HepG2 (cell line): ENCODE measurements around the gene THRSP. TPM values are rescaled to one million over a fixed set of nuclear protein-coding genes. Genes with fewer than 3 reads are reported as not detected.

Experiments
- ARID2 ChIP-seq: sonication (generic); formaldehyde crosslinking; IDR thresholded peaks from 2 replicates; pipeline ENCODE4 v1.8.1; 2022; ENCODE audit warnings: mild to moderate bottlenecking, missing genetic modification reagents, borderline replicate concordance
- DMTF1 ChIP-seq: sonication (generic); formaldehyde crosslinking; IDR thresholded peaks from 2 replicates; pipeline ENCODE4 v1.4.0; 2020; ENCODE audit warnings: mild to moderate bottlenecking, missing genetic modification reagents
- GFI1 ChIP-seq: sonication (generic); formaldehyde crosslinking; IDR thresholded peaks from 2 replicates; pipeline ENCODE4 v1.5.0; 2020; ENCODE audit warnings: missing genetic modification reagents, mild to moderate bottlenecking, borderline replicate concordance
- HOMEZ ChIP-seq: IDR thresholded peaks from 2 replicates; pipeline ENCODE4 v1.6.1; 2016; ENCODE audit warnings: low read depth
- JUN ChIP-seq: sonication (generic); formaldehyde crosslinking; IDR thresholded peaks from 2 replicates; pipeline ENCODE4 v1.4.0; 2020; ENCODE audit warnings: mild to moderate bottlenecking, missing genetic modification reagents
- NONO ChIP-seq, 2 experiments: fragments of 450-650 bp in 1 of 2; sonication (generic) in 1 of 2; formaldehyde crosslinking in 1 of 2; IDR thresholded peaks in 1 of 2; conservative IDR thresholded peaks in 1 of 2; 2 replicates each; pipeline versions ENCODE4 v1.6.1 to v1.8.0; 2017 to 2022; ENCODE audit warnings: mild to moderate bottlenecking in 1 of 2, missing genetic modification reagents in 1 of 2, moderate library complexity in 1 of 2
- NRL ChIP-seq: sonication (generic); formaldehyde crosslinking; IDR thresholded peaks from 2 replicates; pipeline ENCODE4 v1.5.0; 2020; ENCODE audit warnings: missing genetic modification reagents, mild to moderate bottlenecking, moderate library complexity, borderline replicate concordance
- SAFB2 ChIP-seq: sonication (generic); formaldehyde crosslinking; IDR thresholded peaks from 2 replicates; pipeline ENCODE4 v1.5.1; 2020; ENCODE audit warnings: missing genetic modification reagents, low read depth, mild to moderate bottlenecking, borderline replicate concordance
- THAP8 ChIP-seq: sonication (generic); formaldehyde crosslinking; IDR thresholded peaks from 2 replicates; pipeline ENCODE4 v1.5.1; 2020; ENCODE audit warnings: missing genetic modification reagents, mild to moderate bottlenecking, borderline replicate concordance
- ZBTB40 ChIP-seq, 2 experiments: fragments of 450-650 bp in 1 of 2; sonication (generic) in 1 of 2; formaldehyde crosslinking in 1 of 2; IDR thresholded peaks; 2 replicates each; pipeline versions ENCODE4 v1.6.1 to v1.8.0; 2016 to 2022; ENCODE audit warnings: antibody characterized with exemption in 1 of 2, mild to moderate bottlenecking in 1 of 2, missing genetic modification reagents in 1 of 2
- ZNF724P ChIP-seq: sonication (generic); formaldehyde crosslinking; IDR thresholded peaks from 2 replicates; pipeline ENCODE4 v1.8.0; 2022; ENCODE audit warnings: missing genetic modification reagents, borderline replicate concordance
- ZNF782 ChIP-seq: sonication (generic); formaldehyde crosslinking; IDR thresholded peaks from 2 replicates; pipeline ENCODE4 v1.4.0; 2020; ENCODE audit warnings: missing genetic modification reagents, mild to moderate bottlenecking, borderline replicate concordance
- ZSCAN20 ChIP-seq: sonication (generic); formaldehyde crosslinking; IDR thresholded peaks from 2 replicates; pipeline ENCODE4 v1.4.0; 2020; ENCODE audit warnings: missing genetic modification reagents, mild to moderate bottlenecking, borderline replicate concordance
- polyA plus RNA-seq, 8 experiments: library from polyadenylated mRNA; depleted of rRNA in 3 of 8; stranded (reverse) in 7 of 8; unstranded in 1 of 8; fragments of >200 nt; fragmentation: Illumina TruSeq in 4 of 8; extraction: Trizol in 4 of 8; gene quantifications; 2 replicates each; pipeline versions ENCODE4 v1.2.1 to v1.2.3, GENCODE V29; 2011 to 2016; ENCODE audit warnings: low read depth in 4 of 8, missing spikeins in 1 of 8, mixed read lengths in 1 of 8; ENCODE audit not compliant: insufficient read depth in 1 of 8
- total RNA-seq, 5 experiments: library from RNA; depleted of rRNA; stranded (reverse); fragments of >200 nt; fragmentation: Illumina TruSeq; extraction: Trizol; gene quantifications; 2 replicates each; pipeline ENCODE4 v1.2.3, GENCODE V29; 2016; ENCODE audit warnings: low read depth in 1 of 5

Gene THRSP
- total and polyA plus RNA-seq, 2 of the 13 experiments (the other 11 are each of a cell fraction or from before 2014, with no cell fraction given): 0.13 to 0.58 TPM

- TF ChIP-seq HOMEZ (CRISPR knock-in tag): peak; percentile 15; the same call in 1 of the 2 replicates
- TF ChIP-seq NRL (CRISPR knock-in tag): peak; percentile 77; the same call in 1 of the 2 replicates
- no peak for TF ChIP-seq NONO (IDR thresholded peaks at IDR 0.05)
- peak; percentile 57; the same call in 1 of the 2 replicates for TF ChIP-seq NONO (CRISPR knock-in tag; conservative IDR thresholded peaks at IDR 0.05)
- 0 out of 2 replicates have a peak, but pooled peaks have one; percentile 46 for TF ChIP-seq JUN (CRISPR knock-in tag)
- no peak for TF ChIP-seq DMTF1 (CRISPR knock-in tag)
- peak; percentile 77; the same call in 1 of the 2 replicates for TF ChIP-seq ZNF724P
- TF ChIP-seq GFI1 (CRISPR knock-in tag): peak; percentile 96
- TF ChIP-seq ZNF782 (CRISPR knock-in tag): peak; percentile 88; the same call in 1 of the 2 replicates
- TF ChIP-seq ZBTB40 (IDR thresholded peaks at IDR 0.05): no peak
- no peak; the same call in 1 of the 2 replicates for TF ChIP-seq ZBTB40 (CRISPR knock-in tag; IDR thresholded peaks at IDR 0.05)
- TF ChIP-seq ZSCAN20 (CRISPR knock-in tag): 0 out of 2 replicates have a peak, but pooled peaks have one; percentile 53
- no peak for TF ChIP-seq THAP8 (CRISPR knock-in tag)
- TF ChIP-seq SAFB2 (CRISPR knock-in tag): peak; percentile 59; the same call in 1 of the 2 replicates
- peak; percentile 88; the same call in 1 of the 2 replicates for TF ChIP-seq ARID2 (CRISPR knock-in tag)
These were observed 17.7 kb upstream of the THRSP start (continued) for GRCh38 chr11:78045851-78046485.
